ENCODE results near the gene FAM221B. TPM values are rescaled to one million over a fixed set of nuclear protein-coding genes. Genes with fewer than 3 reads are reported as not detected.

Gene FAM221B
- total and polyA plus RNA-seq, 2 of the 4 experiments (the other 2 are of a cell fraction): not detected

DNA sequence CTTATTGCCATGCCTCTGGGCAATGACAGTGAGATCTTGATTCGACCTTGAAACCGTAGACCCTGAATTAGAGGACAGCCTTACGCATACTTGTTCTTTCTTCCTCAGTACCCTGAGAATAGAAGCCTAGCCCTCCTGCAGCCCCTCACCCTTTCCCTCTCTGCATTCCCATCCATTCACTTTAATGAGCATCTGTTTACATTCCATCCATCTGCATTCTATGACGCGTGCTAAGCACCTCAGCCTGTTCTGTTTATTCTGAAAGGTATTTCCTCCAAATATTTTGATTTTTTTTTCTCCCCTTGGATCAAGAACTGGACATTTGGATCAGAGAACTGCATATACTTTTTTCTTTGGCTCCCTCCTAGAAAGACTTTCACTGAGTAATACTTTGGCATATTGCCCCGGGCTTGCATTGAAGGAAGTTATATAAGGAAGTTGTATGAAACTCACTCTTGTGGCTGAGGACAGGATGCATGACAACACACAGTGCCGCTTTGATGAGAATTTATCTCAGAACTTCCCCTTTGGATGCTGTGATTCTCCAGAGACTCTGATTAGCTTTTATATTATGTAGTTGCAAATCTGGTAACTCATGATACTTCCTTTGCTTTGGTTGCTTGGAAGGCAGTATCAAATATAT, 16.2 kb upstream of the FAM221B start:
- Histone ChIP-seq H3K14ac (replicated peaks; ENCODE audit: low read depth, low read length) (0 out of 2 replicates have a peak overlapping the region, but pooled peaks have one; percentile 15), H2BK20ac (ENCODE audit: low read depth, low read length) (peak overlapping the region; percentile 85), H2BK15ac (ENCODE audit: low read depth, low read length) (peak overlapping the region; percentile 86), H3K4me3 (ENCODE audit: insufficient read depth, low read depth, low read length) (no peak overlapping the region), H3K36me3 (ENCODE audit: control insufficient read depth, insufficient read depth, low read length) (peaks cover 9% of the 10 kb centered on the region), H2AK5ac (ENCODE audit: low read depth, low read length) (peak overlapping the region; percentile 89), H3K18ac (ENCODE audit: low read depth, low read length) (peak overlapping the region; percentile 56; the same call in 1 of the 2 replicates), H3K27me3 (ENCODE audit: control insufficient read depth, insufficient read depth, low read length) (no peaks in the 10 kb centered on the region), H2BK5ac (ENCODE audit: low read depth, low read length, poor library complexity, severe bottlenecking) (peak overlapping the region; percentile 67), H2BK120ac (ENCODE audit: low read depth, low read length) (peak overlapping the region; percentile 42; the same call in 1 of the 2 replicates), H3K56ac (ENCODE audit: extremely low read depth, insufficient read depth, low read length) (no peak overlapping the region; the same call in 1 of the 2 replicates), H3K9me1 (ENCODE audit: insufficient read depth, low read length) (peaks cover 23% of the 10 kb centered on the region), H4K8ac (ENCODE audit: low read depth in 2 of 2, low read length in 2 of 2) (no peak overlapping the region; a peak in 1 of 4 replicates), H3K4ac (ENCODE audit: low read depth, low read length) (peak overlapping the region; percentile 47), H4K20me1 (ENCODE audit: insufficient read depth, low read length) (peaks cover 9% of the 10 kb centered on the region; the same call in 1 of the 2 replicates), H3K23ac (ENCODE audit: low read depth, low read length) (no peak overlapping the region), H3K4me1 (ENCODE audit: control insufficient read depth, insufficient read depth, low read length) (peaks cover 20% of the 10 kb centered on the region), H4K5ac (ENCODE audit: low read depth, low read length) (peak overlapping the region; percentile 18; the same call in 1 of the 2 replicates), H3K9ac (ENCODE audit: low read depth, low read length) (peak overlapping the region; percentile 38; the same call in 1 of the 2 replicates), H3K4me2 (ENCODE audit: low read depth, low read length) (peak overlapping the region; percentile 44; the same call in 1 of the 2 replicates), H4K91ac (ENCODE audit: insufficient read depth, low read depth, low read length) (peak overlapping the region; percentile 64; the same call in 1 of the 2 replicates), H3K79me1 (ENCODE audit: low read depth in 1 of 2, low read length in 2 of 2) (peaks cover 4 to 6% of the 10 kb centered on the region in 2 experiments; a peak in 1 of 4 replicates), H2AFZ (replicated peaks; ENCODE audit: low read length, poor library complexity) (no peak overlapping the region), H3K27ac (ENCODE audit: insufficient read depth, low read length) (peak overlapping the region; percentile 81), H3K9me3 (ENCODE audit: control insufficient read depth, insufficient read depth, low read length) (no peaks in the 10 kb centered on the region), H2AK9ac (replicated peaks; ENCODE audit: low read depth, low read length, poor library complexity) (no peak overlapping the region)
- DNase-seq (peak; percentile 94), ATAC-seq (ENCODE audit: low read depth) (peak; percentile 51)
- WGBS, 2 experiments (ENCODE audit: extremely low coverage in 2 of 2, insufficient read length in 1 of 2): no CpG with 5 or more reads among the region's 7 CpGs
- dilution Hi-C loops (cut with HindIII; ENCODE audit: low sequenced_read_pairs, unreplicated experiment): no loop called here
- intact Hi-C loops (cut with micrococcal nuclease): loop anchor here (2.0 kb wide), 1 partner anchor 16 kb away; the partner anchor contains the start of genes FAM221B and TMEM8B
- BruUV-seq (replicated peaks): no TSS peak
- in situ Hi-C loops (cut with MboI; ENCODE audit: low sequenced_read_pairs): no loop called here
- POLR2A ChIA-PET (ENCODE audit: unreplicated experiment): no interaction called here
- CTCF ChIA-PET: interaction anchor here (2.3 kb wide), 1 partner anchor 37 kb away, joined by 6 read pairs; no protein-coding TSS in a partner anchor
- peak; percentile 11; the same call in 1 of the 2 replicates for TF ChIP-seq RFX5 (IDR thresholded peaks at IDR 0.05; ENCODE audit: low read depth, low read length)
- TF ChIP-seq CHD1 (IDR thresholded peaks at IDR 0.05; ENCODE audit: low read depth, low read length): no peak
- TF ChIP-seq, protein P1, sequence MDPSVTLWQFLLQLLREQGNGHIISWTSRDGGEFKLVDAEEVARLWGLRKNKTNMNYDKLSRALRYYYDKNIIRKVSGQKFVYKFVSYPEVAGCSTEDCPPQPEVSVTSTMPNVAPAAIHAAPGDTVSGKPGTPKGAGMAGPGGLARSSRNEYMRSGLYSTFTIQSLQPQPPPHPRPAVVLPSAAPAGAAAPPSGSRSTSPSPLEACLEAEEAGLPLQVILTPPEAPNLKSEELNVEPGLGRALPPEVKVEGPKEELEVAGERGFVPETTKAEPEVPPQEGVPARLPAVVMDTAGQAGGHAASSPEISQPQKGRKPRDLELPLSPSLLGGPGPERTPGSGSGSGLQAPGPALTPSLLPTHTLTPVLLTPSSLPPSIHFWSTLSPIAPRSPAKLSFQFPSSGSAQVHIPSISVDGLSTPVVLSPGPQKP (IDR thresholded peaks at IDR 0.05; ENCODE audit: borderline replicate concordance, low read depth, low read length): no peak
- TF ChIP-seq RCOR1 (IDR thresholded peaks at IDR 0.05; ENCODE audit: insufficient replicate concordance, low read length): no peak
- TF ChIP-seq RAD21 (IDR thresholded peaks at IDR 0.05; ENCODE audit: low read length): no peak
- no peak for TF ChIP-seq BHLHE40 (IDR thresholded peaks at IDR 0.05; ENCODE audit: low read depth, low read length)
- no peak for TF ChIP-seq MAFK (IDR thresholded peaks at IDR 0.05; ENCODE audit: low read depth, low read length)
- TF ChIP-seq FOS (IDR thresholded peaks at IDR 0.05; ENCODE audit: low read depth, low read length): no peak
- TF ChIP-seq NFE2L2 (IDR thresholded peaks at IDR 0.05; ENCODE audit: low read depth, low read length): no peak
- no peak for TF ChIP-seq SMC3 (IDR thresholded peaks at IDR 0.05; ENCODE audit: low read depth, low read length)
- no peak for TF ChIP-seq POLR2A (IDR thresholded peaks at IDR 0.05; ENCODE audit: low read depth, low read length)
- TF ChIP-seq, protein P2, sequence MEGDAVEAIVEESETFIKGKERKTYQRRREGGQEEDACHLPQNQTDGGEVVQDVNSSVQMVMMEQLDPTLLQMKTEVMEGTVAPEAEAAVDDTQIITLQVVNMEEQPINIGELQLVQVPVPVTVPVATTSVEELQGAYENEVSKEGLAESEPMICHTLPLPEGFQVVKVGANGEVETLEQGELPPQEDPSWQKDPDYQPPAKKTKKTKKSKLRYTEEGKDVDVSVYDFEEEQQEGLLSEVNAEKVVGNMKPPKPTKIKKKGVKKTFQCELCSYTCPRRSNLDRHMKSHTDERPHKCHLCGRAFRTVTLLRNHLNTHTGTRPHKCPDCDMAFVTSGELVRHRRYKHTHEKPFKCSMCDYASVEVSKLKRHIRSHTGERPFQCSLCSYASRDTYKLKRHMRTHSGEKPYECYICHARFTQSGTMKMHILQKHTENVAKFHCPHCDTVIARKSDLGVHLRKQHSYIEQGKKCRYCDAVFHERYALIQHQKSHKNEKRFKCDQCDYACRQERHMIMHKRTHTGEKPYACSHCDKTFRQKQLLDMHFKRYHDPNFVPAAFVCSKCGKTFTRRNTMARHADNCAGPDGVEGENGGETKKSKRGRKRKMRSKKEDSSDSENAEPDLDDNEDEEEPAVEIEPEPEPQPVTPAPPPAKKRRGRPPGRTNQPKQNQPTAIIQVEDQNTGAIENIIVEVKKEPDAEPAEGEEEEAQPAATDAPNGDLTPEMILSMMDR (conservative IDR thresholded peaks at IDR 0.05; ENCODE audit: low read depth, low read length): no peak
- no peak for TF ChIP-seq MXI1 (IDR thresholded peaks at IDR 0.05; ENCODE audit: borderline replicate concordance, low read depth, low read length)
- TF ChIP-seq MAZ (IDR thresholded peaks at IDR 0.05; ENCODE audit: borderline replicate concordance, low read depth, low read length): no peak
- TF ChIP-seq CEBPB (IDR thresholded peaks at IDR 0.05; ENCODE audit: low read depth, low read length): peak; percentile 51; the same call in 1 of the 2 replicates
